Measurements from ENCODE around the gene SETD9.

The SETD9 gene

DNA sequence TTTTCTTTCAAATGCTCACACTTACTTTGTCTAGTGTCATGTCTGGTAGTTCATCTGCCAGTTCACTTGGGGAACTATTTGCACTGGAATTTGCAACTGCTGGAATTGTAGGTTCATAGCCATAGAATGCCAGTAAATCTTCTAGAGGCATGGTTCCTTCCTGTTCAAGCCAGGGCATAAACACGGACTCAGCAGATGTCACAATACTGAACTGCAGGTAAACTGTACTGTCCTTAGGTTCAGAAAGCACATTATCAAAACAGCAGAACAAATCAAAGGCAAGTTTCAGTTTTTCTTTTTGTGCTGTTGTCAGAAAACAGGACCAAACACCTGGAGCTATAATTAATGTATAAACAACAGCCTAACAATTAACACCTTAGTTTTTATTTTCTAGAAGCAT is 29.5 kb downstream of the SETD9 start:
- DNase-seq (ENCODE audit: low read depth): no peak

DNA sequence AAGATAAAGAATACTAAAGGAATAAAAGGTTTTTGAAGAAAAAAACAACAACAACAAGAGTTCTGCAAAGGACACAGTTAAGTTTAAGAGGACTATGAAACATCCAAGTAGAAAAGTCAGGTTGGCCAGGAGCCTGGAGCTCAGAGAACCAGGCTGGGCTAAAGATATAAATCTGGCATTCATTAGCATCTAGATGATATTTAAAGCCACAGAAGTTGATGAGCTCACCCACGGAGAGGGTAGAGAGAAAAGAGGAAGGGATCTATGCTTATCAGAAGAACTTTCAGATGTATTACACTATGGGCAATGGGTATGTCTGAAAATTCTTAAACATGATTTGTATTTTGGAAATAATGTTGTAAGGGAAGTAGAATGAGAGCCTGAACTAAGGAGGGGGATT is 32.6 kb downstream of the SETD9 start:
- DNase-seq (ENCODE audit: low read depth): peak; percentile 36

DNA sequence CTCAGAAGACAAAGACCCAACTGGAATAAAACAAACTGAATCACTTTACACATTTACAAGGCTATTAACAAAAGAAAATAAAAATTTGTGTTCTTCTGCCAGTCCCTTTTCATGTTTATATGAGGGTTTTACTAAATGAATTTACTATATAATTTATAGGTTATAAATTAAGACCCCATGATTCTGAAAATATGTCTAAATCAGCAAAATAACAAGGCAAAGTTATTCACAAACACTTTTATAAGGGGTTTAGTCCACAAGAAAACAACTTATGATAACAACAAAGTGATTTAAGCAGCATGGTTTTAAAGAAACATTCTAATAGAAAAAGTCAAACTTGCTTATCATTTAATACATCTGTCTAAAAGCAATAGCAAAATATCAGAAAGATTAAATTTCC is 37.7 kb downstream of the SETD9 start:
- DNase-seq (ENCODE audit: low read depth): no peak

DNA sequence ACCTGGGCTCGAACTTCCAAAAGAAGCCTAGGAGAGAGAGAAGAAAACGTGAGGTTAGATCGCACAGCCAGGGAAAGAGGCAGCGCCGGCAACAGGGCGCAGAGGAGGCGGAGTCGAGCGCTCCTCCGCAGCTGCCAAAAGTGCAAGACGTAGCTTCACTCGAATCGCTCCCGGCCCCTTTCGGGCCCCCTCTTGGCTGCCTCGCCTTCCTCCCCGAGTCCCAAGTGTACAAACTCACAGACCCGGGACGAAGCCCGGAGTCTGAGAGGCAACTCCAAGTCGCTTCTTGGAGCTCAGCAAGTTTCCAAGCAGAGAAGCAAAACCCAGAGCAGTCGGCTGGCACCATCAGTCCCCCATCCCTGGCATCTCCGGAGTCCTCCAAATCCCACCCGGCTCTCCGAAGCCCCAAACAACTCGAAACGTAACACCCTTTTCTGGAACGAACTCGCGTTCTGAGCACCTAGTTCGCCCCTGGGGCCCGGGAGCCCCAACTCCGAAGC is 41.3 kb downstream of the SETD9 start:
- DNase-seq (ENCODE audit: low read depth): peak; percentile 73

DNA sequence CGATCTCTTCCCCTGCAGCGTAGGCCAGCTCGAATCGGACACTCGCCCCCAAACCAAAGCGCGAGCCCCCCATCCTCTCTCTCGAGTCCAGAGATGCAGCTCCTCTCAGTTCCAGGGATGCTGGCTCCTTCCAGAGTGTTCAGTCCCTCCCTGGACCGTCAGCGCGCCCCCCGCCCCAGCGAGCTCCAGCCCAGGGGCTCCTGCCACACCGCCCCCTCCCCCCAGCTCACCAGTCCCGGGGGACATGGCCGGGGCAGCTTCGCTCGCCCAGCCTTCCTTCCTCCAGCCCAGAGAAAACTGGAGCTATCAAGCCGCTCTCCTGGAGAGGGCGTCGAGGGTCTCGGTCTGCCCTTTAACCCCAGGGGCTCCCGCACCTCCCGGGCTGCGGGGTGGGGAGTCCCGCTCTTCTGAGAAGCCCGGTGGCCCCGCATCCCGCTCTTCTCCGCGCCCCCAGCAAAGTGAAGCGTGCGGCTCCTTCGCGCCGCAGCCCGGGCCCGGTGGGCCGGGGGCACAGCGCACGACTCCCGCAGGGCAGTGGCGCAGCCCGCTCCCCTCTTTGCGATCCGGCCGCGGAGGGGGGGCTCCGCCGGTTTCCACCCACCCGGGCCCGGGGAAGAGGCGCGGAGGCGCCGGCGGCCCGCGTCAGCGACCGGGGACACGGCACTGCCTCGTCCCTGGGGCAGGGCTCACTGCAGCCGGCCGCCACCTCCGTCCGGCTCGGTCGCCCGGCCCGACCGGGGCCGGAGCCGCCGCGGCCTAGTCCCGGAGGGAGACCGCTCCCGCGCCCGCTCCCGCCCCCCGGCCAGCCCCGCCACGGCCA is 41.9 kb downstream of the SETD9 start:
- no peak for DNase-seq (ENCODE audit: low read depth)

DNA sequence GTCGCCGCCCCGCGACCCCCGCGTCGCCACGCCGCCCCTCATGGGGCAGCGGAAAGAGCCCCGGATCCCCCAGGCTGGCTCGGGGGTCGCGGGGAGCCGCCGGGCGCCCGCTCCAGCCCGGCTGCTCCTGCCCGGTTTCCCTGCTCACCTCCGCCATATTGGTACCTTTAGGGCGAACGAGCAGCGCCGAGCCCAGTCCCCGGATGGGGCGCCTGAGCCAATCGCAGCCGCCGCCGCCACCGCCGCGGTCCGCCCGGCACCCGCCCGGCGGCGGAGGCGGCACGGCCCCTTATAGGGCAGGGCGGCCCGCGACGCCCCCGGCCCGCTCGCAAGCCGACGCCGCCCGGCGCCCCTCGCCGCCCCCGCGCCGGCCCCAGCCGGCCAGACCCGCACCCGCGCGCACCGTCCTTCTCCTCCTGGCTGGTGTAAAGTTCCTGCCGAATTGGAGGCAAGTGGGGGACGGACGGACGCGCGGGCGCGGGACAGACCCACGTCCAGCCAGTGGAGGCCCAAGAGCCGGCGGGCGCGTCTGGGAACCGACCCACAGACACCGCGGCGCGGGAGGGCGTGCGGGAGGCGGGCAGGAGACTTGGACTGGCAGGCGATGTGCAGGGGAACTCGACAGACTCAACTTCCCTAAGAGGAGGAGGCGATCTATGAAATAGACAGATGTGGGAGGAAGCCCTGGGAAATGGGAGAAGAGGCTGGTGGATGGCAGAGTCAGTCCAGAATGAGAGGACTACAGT is 42.7 kb downstream of the SETD9 start, which contains the start of gene MIER3:
TSS of gene MIER3 (minus strand) at position 178 of the 746 bp plus-strand sequence. CDS start at position 157, 21 bp downstream.
- DNase-seq (ENCODE audit: low read depth): peak; percentile 80

DNA sequence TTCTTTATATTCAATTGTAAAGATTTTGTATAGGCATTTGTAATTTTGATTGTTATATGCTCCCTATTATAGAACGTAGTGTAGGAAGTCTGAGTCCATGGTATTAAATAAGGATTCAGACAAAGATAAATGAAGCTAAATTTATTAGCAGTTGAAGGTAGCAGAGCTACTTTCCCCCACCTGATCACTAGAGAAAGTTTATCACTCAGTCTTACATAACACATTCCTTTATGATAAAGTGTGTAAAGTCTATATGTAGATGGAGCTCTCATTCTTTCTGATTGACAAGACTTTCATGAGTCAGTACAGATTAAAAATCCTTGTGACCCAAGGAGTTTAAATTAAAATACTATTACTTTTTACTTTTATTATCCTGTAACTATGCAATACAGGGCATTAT is 44.9 kb downstream of the SETD9 start:
- no peak for DNase-seq (ENCODE audit: low read depth)

DNA sequence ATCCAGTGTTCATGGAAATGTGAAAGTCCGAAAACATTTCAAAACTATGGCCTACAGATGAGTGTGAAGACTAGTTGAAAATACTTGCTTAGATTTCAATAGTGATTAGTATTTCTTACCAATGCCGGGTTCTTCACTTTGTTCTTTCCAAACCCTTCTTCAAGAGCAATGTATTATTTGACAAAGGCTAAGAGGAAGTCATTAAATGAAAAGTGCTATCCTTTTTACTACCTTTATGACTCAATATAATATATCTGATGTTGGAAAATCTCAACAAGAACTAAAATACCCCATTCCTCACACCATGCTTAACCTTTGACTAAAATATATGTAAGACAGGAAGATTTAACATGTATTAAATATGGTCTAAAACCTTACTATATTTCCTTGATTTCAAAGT is 49.2 kb downstream of the SETD9 start:
- DNase-seq (ENCODE audit: low read depth): no peak

DNA sequence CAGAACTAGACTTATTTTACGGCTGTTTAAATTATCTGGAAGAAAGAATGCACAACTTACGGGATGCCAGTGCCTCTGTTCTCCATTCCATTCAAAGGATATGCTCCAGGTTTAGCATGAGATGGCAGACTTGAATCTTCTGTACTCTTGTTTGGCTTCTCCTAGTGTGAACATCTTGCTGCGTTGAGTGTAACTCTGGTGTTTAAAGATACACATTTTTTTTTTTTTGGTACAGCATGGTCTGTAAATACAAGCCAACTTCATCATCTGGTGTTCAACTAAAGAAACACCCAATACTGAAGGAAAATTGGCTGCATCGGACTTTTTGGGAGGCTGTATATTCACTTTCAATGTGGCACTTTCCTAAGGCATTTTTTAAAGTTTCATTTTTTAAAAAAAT is 49.9 kb downstream of the SETD9 start:
- no peak for DNase-seq (ENCODE audit: low read depth)

DNA sequence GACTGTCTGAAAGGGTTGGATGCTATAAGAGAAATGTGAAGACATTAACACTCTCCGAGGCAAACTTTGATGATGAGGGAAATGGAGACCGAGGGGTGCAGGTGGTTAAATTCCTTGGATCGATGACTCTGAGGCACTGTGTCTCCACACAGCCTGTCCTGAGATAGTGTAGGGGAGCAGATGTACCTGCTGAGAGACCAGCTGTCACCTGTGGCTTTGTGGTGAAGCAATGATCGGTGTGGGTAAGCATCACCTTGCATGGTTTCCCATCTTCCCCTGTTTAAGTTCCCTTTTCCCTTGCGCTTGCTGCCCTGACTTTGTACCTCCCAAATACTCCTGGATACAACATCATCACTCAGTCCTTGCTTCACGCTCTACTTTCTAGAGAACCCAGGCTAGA is 52.4 kb downstream of the SETD9 start:
- no peak for DNase-seq (ENCODE audit: low read depth)

DNA sequence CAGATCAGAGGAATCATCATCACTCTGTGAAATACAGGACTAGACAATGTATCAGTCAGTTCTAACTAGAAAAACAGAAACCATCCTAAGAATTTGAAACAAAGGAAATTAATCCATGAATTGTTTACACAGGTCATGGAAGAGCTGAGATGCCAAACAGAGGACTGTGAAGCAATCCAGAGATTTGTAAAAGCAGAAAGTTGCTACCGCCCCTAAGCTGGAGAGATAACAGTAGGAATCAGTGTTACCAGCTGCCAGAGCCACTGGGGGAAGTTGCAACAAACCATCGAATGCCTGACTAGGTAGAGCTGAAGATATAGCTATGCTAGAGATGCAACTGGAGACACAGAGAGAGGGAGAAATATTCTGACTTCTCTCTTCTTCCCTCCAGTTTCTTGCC is 52.9 kb downstream of the SETD9 start:
- no peak for DNase-seq (ENCODE audit: low read depth)

DNA sequence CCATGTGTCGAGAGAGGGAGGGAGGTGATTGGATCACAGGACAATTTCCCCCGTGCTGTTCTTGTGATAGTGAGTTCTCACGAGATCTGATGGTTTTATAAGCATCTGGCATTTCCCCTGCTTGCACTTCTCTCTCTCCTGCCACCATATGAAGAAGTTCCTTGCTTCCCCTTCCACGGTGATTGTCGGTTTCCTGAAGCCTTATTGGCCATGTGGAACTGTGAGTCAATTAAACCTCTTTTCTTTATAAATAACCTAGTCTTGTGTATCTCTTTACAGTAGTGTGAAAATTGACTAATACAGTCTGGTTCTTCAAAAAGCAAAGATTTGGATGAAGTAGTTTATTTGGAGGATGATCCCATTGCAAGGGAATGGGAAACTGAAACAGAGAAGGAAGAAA is 53.9 kb downstream of the SETD9 start:
- no peak for DNase-seq (ENCODE audit: low read depth)

DNA sequence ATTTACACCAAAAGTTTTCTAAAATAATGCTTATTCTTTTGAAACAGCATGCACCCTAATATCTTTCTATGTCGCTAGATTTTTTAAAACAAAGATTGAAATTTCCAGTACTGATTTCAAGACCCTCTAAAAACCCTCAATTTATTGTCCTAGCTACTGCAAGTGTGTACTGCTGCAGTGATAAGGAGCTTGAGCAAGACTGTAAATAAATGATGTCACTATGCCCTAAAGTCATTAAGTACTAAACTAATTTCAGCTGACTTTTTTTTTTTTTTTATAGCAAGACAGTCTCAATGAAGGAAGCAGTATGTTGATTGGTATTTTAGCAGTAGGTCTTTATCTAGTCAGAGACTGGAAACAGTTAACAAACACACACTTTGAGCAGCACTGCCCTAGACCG is 54.8 kb downstream of the SETD9 start:
- no peak for DNase-seq (ENCODE audit: low read depth)
